Lung (tissue), 12 donors: ENCODE results near the gene PARD3B. TPM values are rescaled to one million over a fixed set of nuclear protein-coding genes. Genes with fewer than 3 reads are reported as not detected.

Experiments used
- ATAC-seq: fragments of 200-7000 bp; cut with Tn5 transposase; one replicate; pipeline ENCODE4 v1.9.1; 2020; ENCODE audit warnings: moderate number of reproducible peaks; ENCODE audit not compliant: insufficient read depth, low FRiP score
- DNase-seq, 3 donors: peaks; one replicate each; pipeline ENCODE4 v3.0.0-alpha.2; 2013 to 2017
- H3K27ac ChIP-seq, 2 donors: one replicate each; pipeline ENCODE4 v1.5.1; 2013; ENCODE audit warnings: mild to moderate bottlenecking in 2 of 2, moderate library complexity in 2 of 2, control low read depth in 1 of 2, inconsistent platforms in 1 of 2, low read depth in 1 of 2, low read length in 1 of 2
- H3K27me3 ChIP-seq, 3 donors: one replicate each; pipeline ENCODE4 v1.5.1; 2013; ENCODE audit warnings: low read length in 2 of 3; ENCODE audit not compliant: control insufficient read depth in 3 of 3, insufficient read depth in 3 of 3
- H3K36me3 ChIP-seq, 4 donors: one replicate each; pipeline ENCODE4 v1.5.1; 2013; ENCODE audit warnings: low read length in 4 of 4, mild to moderate bottlenecking in 1 of 4, moderate library complexity in 1 of 4; ENCODE audit not compliant: control insufficient read depth in 4 of 4, insufficient read depth in 4 of 4
- H3K4me1 ChIP-seq, 5 donors: one replicate each; pipeline ENCODE4 v1.5.1; 2013; ENCODE audit warnings: low read length in 5 of 5, mild to moderate bottlenecking in 2 of 5, moderate library complexity in 1 of 5; ENCODE audit not compliant: control insufficient read depth in 5 of 5, insufficient read depth in 5 of 5
- H3K4me3 ChIP-seq: one replicate; pipeline ENCODE4 v1.5.1; 2013; ENCODE audit warnings: mild to moderate bottlenecking, control low read depth, moderate library complexity
- H3K9ac ChIP-seq, 2 donors: one replicate each; pipeline ENCODE4 v1.5.1; 2013; ENCODE audit warnings: low read length in 2 of 2, control low read depth in 1 of 2; ENCODE audit not compliant: insufficient read depth in 1 of 2
- H3K9me3 ChIP-seq, 4 donors: one replicate each; pipeline ENCODE4 v1.5.1; 2013; ENCODE audit warnings: low read length in 3 of 4, mild to moderate bottlenecking in 1 of 4, moderate library complexity in 1 of 4; ENCODE audit not compliant: control insufficient read depth in 4 of 4, insufficient read depth in 3 of 4
- WGBS, 2 donors: extraction: QIAGEN DNeasy Blood & Tissue Kit; methylation state at CpG; one replicate each; pipeline ENCODE4 v1.1.7; 2013; 5-methylcytosine and 5-hydroxymethylcytosine counted together
- polyA plus RNA-seq, 2 donors: library from polyadenylated mRNA; stranded (reverse); fragments of 200-250 nt; gene quantifications; one replicate each; pipeline ENCODE4 v1.2.1, GENCODE V29; 2013
- total RNA-seq, 2 donors: library from RNA; depleted of rRNA in 1 of 2; stranded (reverse); fragments of >200 nt in 1 of 2; gene quantifications; one replicate each; pipeline ENCODE4 v1.2.1, GENCODE V29; 2014 to 2021
- TF ChIP-seq, protein P1 (sequence below): IDR thresholded peaks from 2 replicates; pipeline ENCODE4 v1.5.1; 2012; ENCODE audit warnings: mild to moderate bottlenecking; ENCODE audit errors: control extremely low read depth, extremely low read depth
- donor health status: control.
- donor health status: control.
- donor health status: Bipolar disorder and iron deficiency.
- donor health status: healthy.
- donor health status: DM: yes; HTN: yes; CAD: no.

PARD3B gene
- total and polyA plus RNA-seq, 4 donors, result 2.4 to 38.7 (median 17.1) TPM

DNA sequence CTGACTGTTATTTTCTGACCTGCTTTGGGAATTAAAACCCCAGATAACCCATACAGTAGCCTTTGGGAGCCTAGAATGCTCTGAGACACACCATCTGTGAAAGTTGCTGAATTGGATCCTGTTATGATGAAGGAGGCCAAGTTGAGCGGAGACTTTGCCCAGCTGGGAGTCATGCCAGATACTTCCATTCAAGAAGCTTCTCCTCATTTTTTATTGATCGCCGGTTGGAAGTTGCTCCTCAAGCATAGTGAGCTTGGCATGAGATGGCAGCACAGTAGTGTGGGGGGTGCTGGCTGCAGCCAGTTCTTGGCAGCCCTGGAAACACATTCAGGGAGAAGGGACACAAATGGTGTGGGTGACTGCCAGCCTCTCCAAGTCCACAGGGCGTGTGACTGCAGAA, 866.3 kb downstream of the PARD3B start:
- 77 to 90% methylated on average over 4 of the region's 4 CpGs for WGBS, 2 donors
- Histone ChIP-seq H3K36me3 (no peaks in the 10 kb centered on the region), H3K27ac (no peak overlapping the region), H3K27me3 (peaks cover 0 to 39% (median 0%) of the 10 kb centered on the region in 3 donors), H3K9me3 (no peaks in the 10 kb centered on the region), H3K9ac (no peak overlapping the region), H3K4me3 (no peak overlapping the region), H3K4me1 (peaks cover 0 to 36% (median 0%) of the 10 kb centered on the region in 5 donors)
- TF ChIP-seq, protein P1, sequence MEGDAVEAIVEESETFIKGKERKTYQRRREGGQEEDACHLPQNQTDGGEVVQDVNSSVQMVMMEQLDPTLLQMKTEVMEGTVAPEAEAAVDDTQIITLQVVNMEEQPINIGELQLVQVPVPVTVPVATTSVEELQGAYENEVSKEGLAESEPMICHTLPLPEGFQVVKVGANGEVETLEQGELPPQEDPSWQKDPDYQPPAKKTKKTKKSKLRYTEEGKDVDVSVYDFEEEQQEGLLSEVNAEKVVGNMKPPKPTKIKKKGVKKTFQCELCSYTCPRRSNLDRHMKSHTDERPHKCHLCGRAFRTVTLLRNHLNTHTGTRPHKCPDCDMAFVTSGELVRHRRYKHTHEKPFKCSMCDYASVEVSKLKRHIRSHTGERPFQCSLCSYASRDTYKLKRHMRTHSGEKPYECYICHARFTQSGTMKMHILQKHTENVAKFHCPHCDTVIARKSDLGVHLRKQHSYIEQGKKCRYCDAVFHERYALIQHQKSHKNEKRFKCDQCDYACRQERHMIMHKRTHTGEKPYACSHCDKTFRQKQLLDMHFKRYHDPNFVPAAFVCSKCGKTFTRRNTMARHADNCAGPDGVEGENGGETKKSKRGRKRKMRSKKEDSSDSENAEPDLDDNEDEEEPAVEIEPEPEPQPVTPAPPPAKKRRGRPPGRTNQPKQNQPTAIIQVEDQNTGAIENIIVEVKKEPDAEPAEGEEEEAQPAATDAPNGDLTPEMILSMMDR, result no peak
- peak; percentile 38 to 66 (median 54) for DNase-seq
- no peak for ATAC-seq

DNA sequence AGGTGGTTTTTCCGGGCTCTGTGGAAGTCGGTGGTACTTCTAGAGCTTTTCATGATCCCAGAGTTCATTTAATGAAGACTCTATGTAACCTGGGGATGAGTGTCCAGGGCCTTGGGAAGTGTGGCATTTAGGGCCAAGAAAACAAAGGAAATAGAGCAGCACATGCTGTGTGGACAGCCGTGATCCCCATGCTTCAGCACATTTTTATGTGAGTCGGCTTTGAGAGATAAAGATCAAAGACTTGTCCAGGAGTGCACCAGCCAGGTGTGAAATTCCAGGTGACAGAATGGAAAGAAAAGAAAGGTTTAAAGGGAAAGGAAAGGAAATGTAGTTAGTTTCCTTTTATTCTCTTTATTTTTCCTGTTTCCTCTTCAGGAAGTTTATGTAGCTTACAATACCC, 879.1 kb downstream of the PARD3B start:
- ATAC-seq (no peak), DNase-seq (peak in 1 of 3 donors; percentile 15)
- Histone ChIP-seq H3K27me3 (no peaks in the 10 kb centered on the region), H3K9ac (no peak overlapping the region), H3K27ac (no peak overlapping the region), H3K9me3 (no peaks in the 10 kb centered on the region), H3K4me1 (no peaks in the 10 kb centered on the region), H3K4me3 (no peak overlapping the region), H3K36me3 (no peaks in the 10 kb centered on the region)
- WGBS, 2 donors, result 69 to 80% methylated on average over 4 of the region's 4 CpGs
- TF ChIP-seq, protein P1, result no peak

DNA sequence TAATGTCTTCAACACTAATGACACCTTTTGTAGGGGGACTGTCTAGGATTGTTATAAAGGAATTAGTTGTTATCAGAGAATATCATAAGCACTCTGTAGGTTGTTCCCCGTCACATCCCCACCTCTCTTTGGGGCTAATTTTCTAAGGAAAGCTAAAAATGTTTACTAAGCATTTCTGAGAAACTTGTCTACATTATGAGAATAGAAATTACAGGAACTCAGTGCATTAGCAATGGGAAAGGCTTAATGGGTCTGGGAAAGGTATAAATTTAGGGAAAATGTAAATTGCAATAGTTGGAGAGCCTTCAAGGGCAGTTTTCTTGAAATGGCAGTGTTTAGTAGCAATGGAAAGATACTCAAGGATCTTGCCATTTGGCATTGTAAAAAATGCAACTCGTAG, 879.8 kb downstream of the PARD3B start:
- Histone ChIP-seq H3K27ac (no peak overlapping the region), H3K36me3 (no peaks in the 10 kb centered on the region), H3K4me3 (no peak overlapping the region), H3K9me3 (no peaks in the 10 kb centered on the region), H3K4me1 (no peaks in the 10 kb centered on the region), H3K27me3 (no peaks in the 10 kb centered on the region), H3K9ac (no peak overlapping the region)
- DNase-seq (no peak), ATAC-seq (no peak)
- TF ChIP-seq, protein P1, result no peak
- 90 to 94% methylated on average over 2 of the region's 2 CpGs for WGBS, 2 donors

DNA sequence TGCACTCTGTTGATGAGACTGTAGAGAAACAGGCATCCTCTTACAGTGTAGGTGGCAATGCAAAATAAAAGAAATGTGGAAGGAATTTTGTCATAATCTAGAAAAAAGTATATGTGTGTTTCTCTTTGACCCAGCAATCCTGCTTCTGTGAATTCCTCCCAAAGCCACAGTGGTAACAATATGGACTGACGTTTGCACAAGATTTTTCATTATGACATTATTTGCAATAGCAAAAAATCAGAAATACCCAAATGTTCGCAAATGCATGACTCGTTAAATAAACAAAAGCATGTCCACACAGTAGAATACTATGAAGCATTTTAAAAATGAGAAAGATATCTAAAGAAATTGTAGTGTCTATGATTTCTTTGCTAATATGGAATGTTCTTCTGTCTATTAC, 881.8 kb downstream of the PARD3B start:
- Histone ChIP-seq H3K4me1 (no peaks in the 10 kb centered on the region), H3K27ac (no peak overlapping the region), H3K9ac (no peak overlapping the region), H3K27me3 (no peaks in the 10 kb centered on the region), H3K9me3 (no peaks in the 10 kb centered on the region), H3K36me3 (no peaks in the 10 kb centered on the region), H3K4me3 (no peak overlapping the region)
- TF ChIP-seq, protein P1, result no peak
- DNase-seq (no peak), ATAC-seq (no peak)
- WGBS, 2 donors, result 81 to 87% methylated on average over 3 of the region's 3 CpGs
